Measurements from ENCODE around the gene JPT1.

DNA sequence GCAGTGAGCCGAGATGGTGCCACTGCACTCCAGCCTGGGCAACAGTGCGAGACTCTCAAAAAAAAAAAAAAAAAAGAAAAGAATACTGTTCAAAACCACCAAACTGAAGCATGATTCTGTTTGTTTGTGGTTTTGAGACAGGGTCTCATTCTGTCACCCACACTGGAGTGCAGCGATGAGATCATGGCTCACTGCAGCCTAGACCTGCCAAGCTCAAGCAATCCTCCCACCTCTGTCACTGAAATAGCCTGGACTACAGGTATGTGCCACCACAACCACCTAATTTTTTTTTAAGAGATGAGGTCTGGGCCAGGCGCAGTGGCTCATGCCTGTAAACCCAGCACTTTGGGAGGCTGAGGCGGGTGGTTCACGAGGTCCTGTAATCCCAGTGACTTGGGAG is 24.1 kb upstream of the JPT1 start:
- TF ChIP-seq, protein P1, sequence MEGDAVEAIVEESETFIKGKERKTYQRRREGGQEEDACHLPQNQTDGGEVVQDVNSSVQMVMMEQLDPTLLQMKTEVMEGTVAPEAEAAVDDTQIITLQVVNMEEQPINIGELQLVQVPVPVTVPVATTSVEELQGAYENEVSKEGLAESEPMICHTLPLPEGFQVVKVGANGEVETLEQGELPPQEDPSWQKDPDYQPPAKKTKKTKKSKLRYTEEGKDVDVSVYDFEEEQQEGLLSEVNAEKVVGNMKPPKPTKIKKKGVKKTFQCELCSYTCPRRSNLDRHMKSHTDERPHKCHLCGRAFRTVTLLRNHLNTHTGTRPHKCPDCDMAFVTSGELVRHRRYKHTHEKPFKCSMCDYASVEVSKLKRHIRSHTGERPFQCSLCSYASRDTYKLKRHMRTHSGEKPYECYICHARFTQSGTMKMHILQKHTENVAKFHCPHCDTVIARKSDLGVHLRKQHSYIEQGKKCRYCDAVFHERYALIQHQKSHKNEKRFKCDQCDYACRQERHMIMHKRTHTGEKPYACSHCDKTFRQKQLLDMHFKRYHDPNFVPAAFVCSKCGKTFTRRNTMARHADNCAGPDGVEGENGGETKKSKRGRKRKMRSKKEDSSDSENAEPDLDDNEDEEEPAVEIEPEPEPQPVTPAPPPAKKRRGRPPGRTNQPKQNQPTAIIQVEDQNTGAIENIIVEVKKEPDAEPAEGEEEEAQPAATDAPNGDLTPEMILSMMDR (IDR thresholded peaks at IDR 0.05; ENCODE audit: extremely low read depth in 1 of 2, insufficient read depth in 1 of 2, low read depth in 1 of 2, low read length in 2 of 2) = no peak
- no peak for TF ChIP-seq GATA2 (IDR thresholded peaks at IDR 0.05; ENCODE audit: insufficient read depth, insufficient read length, low read depth, low read length)
- TF ChIP-seq POLR2A (IDR thresholded peaks at IDR 0.05; ENCODE audit: low read depth, low read length) = no peak
